Daoy (cell line): Measurements from ENCODE around the gene XIRP1. TPM values are rescaled to one million over a fixed set of nuclear protein-coding genes. Genes with fewer than 3 reads are reported as not detected.
A peak's percentile ranks its signal among the peaks of the same experiment; 100 is the strongest.

Source experiments
- DNase-seq: peaks from one replicate; pipeline ENCODE4 v3.0.0-alpha.2; 2015; ENCODE audit warnings: low read depth
- total RNA-seq: library from RNA; depleted of rRNA; stranded (reverse); fragments of >200 nt; shearing (Covaris generic); gene quantifications from 2 replicates; pipeline ENCODE4 v1.2.3, GENCODE V29; 2014

XIRP1 gene
- total RNA-seq, 1 experiment from 2014 or later: not detected

GRCh38 chr3:39168156-39168780 lies 24.1 kb downstream of the XIRP1 start:
- DNase-seq: no peak

DNA sequence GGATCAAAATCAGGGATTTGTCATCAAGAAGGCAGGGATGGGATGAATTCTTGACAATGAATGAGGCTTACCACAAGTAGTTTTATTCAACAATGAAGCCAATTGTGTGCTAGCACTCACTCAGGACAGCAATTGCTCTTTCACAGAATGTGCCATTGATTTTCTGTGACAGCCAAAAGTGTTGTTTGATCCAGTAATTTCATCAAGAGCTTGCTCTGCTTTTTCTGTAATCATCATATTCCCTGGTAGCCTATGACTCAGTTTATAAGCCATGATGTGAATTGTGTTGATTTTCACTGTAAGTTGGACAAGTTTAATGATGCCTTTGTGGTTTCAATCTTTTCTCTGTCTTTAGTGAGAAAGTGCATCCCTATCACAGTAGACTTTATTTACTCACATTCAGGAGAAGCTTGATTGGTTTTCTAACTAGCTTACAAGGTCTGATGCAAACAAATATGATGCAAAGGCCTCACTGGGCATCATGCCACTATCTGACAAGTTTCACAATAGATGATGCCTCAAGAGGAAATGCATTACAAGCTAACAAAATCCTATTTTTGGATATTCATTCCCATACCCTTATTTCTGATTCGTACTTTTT lies 25.4 kb downstream of the XIRP1 start:
- DNase-seq: peak; percentile 33

GRCh38 chr3:39166134-39166710 lies 26.2 kb downstream of the XIRP1 start:
- peak; percentile 93 for DNase-seq

GRCh38 chr3:39165518-39165917 lies 26.9 kb downstream of the XIRP1 start:
- DNase-seq: no peak

GRCh38 chr3:39164414-39164813 lies 28.0 kb downstream of the XIRP1 start:
- DNase-seq: no peak

- DNase-seq: no peak
Measured at GRCh38 chr3:39158148-39158715, 34.2 kb downstream of the XIRP1 start.

DNA sequence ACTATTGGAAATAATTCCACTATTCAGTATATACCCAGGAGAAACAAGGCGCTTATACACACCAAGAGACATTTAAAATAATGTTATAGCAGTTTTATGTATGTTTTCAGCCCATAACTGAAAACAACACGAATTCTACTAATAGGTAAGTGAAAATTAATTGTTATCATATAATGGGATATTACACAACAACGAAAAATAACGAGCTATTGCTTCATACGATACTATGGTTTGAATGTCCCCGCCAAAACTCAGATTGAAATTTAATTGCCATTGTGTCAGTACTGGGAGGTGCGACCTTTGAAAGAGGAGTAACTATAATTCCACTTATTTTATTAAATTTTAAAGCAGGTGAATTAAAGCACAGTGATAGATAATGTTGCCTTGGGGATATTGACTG lies 35.0 kb downstream of the XIRP1 start:
- DNase-seq: no peak

DNA sequence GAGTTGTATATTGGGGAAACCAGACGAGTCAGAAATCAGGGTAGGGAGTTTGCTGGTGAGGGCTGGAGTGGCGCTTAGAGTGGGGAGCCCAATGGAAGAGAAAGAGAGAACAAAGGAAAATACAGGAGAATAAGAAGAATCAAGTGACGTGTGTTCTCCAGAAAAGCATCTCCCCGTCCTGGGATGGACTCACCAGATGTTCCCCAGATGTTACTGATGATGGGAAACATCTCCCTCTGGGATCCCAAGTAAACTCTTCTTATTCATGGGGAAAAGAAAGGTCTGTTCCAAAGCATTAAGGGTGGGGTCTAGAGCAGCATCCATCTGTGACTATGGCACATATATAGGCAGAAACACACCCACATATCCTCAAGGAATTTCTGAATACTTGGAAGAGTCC lies 36.0 kb downstream of the XIRP1 start:
- no peak for DNase-seq

DNA sequence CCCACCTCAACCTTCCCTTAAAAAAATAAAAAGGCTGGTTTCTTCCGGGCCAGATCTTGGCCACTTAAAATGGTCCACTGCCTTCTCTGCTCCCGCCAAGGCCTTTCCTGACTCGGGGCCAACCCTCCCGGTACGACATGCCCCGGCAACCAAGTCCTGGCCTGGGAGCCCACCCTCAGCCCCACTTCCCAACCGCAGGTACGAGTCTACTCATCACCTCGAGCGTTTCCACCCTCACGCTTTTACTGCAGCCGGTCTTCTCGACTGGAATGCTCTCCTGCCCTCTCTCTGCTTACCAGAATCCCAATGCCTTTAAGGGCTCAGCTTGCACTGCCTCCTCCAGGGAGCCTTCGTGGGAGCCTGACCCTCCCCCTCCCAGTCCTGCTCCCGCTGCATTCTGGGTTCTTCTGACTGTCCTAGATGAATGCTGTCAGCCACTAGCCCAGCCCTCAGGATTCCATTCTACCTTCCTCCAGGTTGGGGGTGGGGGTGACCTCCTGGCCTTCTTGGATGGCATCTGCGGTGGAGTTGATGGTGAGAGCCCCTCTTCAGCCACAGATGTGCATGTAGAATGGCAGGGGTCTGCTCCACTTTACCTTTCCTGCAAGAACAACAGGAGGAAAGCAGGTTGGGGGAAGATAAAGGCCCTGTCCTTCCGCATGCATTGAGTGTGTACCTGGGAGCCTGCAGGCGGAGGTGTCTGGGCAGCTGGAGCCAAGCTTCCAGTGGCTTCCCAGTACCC lies 37.9 kb downstream of the XIRP1 start:
- DNase-seq: peak; percentile 50

GRCh38 chr3:39153977-39154279 lies 38.5 kb downstream of the XIRP1 start:
- DNase-seq: no peak

DNA sequence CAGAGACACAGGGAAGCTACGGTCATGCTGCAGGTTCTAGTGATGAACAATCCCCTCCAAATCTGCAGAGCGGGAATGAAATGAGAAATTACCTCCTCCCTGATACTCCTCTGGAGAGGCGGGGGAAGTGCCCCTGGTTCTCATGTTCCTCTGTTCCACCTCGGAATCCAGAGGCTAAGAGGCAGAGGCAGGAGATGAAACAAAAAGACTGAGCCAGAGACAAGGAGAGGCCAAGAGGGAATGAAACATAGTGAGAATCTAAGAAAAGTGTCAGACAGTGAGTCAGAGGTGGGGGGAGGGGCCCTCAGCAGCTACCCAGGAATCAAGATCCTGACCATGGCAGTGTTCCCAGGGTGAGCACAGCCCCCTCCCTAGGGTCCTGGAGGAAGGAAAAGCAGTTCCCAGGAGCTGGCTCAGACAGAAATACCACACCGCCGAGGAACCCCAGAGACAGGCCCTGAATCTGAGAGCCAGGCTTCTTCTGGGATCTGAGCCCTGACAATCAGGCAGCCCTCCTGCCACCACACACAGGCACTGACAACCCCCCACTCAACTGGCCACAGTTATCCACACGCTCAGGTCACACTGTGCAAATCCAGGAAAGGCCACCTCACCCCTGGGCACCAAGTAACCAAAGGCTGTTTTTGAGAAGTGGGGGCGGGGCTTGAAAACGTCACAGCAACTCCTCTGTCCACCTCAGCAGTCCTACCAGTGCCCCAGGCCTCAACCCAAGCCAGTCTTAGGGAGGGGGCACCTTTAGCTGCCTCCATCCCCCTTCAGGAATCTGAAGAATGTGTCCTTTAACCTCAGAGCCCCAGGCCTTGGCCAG lies 41.4 kb downstream of the XIRP1 start:
- peak; percentile 93 for DNase-seq

- DNase-seq: no peak
Measured at GRCh38 chr3:39150148-39150802, 42.1 kb downstream of the XIRP1 start.

- no peak for DNase-seq
Measured at GRCh38 chr3:39149498-39150147, 42.8 kb downstream of the XIRP1 start.

GRCh38 chr3:39149059-39149455 lies 43.3 kb downstream of the XIRP1 start:
- no peak for DNase-seq

DNA sequence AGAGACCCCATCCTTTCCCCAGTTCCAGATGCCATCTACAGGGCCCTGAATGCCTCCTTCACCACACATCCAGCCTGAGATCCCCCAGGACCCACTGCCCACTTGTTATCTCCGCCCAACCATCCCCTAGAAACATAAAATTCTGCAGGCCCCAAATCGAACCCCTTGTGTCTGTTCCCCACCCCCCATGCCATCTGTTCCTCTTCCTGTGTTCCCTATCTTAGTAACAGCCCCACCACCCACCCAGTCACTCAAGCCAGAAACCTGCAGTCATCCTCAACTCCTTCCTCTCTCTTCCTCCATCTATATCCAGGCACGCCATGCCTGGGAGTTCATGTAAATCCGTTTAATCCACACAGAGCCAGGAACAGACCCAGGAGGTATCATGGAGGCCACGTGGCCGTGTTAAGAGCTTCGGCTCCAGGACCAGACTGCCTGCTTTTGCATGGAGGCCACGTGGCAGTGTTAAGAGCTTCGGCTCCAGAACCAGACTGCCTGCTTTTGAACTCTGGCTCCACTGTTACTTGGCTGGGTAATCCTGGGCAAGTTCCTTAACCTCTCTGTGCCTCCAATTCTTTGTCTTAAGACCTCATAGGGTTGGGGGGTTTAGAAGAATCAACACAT lies 43.8 kb downstream of the XIRP1 start:
- no peak for DNase-seq

GRCh38 chr3:39147711-39148434 lies 44.5 kb downstream of the XIRP1 start:
- peak; percentile 78 for DNase-seq

DNA sequence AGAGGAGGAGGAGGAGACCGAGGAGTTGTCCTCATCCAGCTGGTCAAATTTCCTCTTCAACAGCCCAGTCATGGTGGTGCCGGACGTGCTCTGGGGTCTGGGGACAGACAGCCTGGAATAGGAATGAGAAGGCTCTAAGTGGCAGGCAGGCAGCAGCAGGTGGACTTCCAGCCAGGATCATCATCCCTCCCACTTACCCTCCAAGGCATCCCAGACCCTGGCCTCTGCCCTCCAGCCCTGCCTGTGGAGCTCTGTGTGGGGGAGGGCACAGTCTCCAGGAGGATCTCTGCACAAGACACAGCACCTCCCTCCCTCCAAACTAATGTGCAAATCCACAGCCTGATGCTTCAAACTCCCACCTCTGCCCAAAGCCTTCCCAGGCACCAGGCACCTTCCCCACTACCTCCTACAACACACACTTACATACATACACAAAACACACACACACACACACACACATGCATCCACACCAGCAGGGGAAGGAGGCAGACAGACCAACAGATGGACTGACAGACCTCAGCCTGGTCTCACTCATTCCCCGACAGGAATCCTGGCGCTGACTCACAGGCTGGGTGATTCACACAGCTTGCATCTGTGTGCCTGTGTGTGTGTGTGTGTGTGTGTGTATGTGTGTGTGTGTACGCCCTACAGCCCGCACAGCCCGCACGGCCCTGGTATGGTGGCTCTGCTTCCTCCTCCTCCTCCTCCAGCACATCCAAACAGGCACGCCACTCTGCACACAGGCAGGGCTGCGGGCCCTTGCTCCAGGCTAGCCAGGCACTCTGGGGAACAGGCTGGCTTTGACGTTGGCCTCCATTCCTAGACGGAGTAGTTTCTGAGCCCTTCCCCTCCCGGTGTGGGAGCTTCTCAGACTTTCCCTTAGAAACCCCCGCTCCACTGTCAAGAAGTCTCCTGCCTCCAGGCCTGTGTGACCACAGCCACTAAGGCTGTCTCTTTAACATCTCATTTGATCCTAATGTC lies 45.5 kb downstream of the XIRP1 start:
- DNase-seq: peak; percentile 94

GRCh38 chr3:39146083-39146501 lies 46.3 kb downstream of the XIRP1 start:
- peak; percentile 38 for DNase-seq
